ENCODE measurements around the gene PLEKHM1.

Gene PLEKHM1

DNA sequence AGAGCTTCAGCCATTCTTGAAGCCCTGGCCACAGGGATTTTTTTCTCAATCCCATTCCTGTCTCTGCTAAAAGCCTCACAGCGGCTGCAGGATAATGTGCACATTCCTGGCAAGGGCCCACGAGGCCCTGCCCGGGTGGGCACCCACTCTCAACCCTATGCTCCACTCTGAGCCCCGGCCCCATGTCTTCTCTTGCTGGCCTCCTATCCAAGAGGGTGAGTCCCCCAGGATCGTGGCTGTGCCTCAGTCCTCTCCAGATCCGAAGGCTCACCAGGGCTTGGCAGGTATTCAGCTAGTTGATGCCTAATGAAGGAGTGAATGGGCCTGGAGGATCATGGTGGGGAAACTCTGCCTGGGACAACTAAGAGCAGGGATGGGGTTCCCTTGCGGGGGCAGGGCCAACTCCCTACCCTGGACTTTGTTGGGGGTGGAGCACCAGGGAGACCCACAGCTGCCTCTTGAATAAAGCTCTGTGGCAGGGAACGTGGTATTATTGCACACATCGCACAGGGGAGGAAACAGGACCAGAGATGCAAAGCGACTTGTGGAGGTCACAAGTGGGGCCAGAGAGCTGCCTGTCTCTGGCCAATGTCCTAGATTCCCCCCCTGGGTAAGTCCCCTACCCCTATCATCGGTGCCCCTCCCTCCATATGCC is 63.2 kb downstream of the PLEKHM1 start:
- DNase-seq (ENCODE audit: low spot score) = no peak

DNA sequence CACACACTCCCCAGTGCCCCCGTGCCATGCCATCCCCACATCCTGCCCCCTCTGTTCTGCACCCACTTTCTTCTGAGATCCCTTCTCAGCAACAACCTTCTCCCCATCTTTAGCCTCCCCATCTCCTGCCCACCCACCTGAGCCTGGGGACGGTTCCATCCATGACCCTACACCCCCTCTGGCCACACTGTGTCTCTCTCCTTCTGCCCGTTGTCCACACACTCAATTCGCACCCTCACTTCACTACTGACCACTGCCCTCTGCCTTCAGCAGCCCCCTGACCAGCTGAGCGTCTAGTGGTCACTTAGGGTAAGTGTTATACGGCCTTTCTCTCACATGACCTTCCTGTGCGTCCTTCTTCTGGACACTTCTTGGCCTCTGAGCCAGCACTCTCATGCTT is 64.0 kb downstream of the PLEKHM1 start:
- no peak for DNase-seq (ENCODE audit: low spot score)

DNA sequence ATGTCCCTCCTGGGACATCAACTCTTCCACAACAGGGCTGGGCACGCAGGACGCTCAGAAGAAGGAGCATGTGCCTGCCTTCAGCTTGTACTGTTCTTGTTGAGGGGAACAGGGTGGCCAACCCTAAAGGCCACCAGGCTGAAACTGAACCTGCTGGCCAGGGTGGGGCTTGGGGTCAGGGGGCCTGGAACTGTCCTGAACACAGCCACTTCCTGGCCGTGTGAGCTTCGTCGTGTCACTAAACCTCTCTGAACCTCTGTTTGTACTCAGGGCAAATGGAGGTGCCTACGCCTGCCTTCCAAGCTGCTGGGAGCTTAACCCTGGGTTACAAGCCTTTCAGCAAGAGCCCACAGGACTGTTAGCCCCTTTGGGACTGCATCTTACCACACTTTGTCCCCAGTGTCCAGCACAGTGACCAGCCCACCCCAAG is 64.5 kb downstream of the PLEKHM1 start:
- DNase-seq (ENCODE audit: low spot score) = no peak

DNA sequence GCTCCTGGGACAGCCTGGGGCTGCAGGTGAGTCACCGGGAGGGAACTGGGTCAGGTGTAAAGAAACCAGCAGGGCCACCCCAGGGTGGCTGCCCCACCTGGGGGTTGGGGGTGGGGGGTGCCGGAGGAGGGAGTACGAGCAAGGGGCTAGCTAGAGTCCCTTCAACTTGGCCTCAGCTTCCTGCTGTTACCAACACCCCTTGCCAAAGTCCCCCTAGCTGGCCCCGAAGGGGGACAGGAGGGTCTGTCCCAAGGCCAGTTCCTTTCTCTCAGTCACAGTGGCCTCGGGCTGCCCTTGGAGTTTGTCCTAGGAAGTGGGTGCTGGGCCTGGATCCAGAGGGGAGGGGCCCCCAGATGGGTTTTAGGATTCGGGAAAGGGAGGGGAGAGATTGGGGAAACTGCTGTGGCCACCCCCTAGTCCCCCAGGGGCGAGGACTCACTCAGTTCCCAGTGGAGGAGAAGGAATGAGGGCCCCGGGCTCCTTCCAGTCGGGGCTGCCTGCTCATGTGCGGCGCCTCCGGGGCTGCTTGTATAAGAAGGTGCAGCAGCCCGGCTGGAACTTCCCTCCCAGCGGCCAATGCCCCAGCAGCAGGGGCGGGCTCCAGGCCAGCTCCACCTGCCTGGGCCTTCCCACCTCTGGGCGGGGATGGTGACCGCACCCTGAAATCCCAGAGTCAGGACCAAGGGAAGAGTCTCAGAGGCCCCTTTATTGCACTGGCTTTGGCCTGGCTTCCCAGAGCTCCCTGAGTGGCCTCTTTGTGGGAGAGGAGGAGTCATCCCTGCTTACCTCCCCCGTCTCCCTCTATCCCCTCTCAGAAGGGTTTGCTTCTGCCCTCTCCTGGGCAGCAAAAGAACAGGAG is 65.2 kb downstream of the PLEKHM1 start:
- peak; percentile 92 for DNase-seq (ENCODE audit: low spot score)

DNA sequence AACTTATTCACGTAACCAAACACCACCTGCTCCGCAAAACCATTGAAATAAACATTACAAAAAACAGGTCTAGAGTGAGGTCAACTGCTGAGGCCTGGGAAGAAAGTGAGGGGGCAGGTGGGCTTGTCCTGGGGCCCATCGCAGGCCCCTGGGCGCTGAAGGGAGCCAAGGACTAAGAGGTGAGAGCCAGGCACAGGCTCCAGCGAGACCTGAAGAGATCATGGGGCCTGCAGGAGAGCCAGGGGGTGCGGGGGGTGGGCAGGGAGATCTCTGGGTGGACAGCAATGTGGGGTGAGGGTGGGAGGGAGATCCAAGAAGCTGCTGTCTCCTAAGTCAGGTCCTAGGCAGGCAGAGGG is 65.8 kb downstream of the PLEKHM1 start:
- DNase-seq (ENCODE audit: low spot score) = no peak

DNA sequence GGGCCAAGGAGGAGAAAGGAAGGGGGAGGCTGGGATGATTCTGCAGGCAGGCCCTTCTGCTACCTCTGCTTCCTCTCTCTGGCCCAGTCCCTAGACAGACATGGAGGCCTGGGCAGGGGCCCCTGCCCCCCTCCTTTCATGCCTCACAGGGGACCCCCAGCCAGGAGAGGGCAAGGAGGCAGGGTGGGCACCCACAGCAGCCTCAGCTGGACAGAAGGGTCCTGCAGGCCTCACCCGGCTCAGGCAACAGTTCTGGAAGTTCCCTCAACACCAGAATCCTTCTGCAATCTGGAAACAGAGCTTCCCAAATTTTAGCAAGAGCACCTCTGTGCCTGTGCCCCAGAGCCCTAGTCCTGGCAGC is 66.6 kb downstream of the PLEKHM1 start:
- no peak for DNase-seq (ENCODE audit: low spot score)

DNA sequence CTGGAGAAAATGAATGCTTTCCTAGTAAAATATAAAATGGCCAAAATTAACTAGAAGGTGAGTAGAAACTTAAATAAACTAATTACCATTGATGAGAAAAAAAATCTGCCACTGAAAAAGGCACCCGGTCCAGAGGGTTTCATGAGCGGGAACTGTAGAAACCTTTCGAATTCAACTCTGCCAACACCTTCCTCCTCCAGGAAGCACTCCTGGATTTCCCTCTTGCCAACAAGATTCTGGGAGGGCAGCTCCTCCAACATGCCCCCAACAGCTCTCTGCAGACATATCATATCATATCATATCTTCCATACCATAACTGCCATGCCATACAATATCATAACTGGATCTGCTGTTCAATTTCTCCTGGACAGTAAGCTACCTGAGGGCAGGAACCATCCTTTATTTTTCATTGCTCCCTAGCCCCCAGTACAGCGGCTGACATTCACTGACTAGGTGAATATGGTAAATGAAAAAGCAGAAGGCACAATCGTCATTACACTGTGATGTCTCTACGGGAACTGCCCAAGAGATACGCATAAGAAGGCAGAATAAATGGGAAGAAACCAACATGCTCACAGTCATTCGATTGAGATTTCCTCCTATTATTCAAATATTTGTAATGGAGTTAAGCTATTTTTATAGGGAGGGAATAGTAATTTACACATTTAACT is 67.1 kb downstream of the PLEKHM1 start:
- no peak for DNase-seq (ENCODE audit: low spot score)

DNA sequence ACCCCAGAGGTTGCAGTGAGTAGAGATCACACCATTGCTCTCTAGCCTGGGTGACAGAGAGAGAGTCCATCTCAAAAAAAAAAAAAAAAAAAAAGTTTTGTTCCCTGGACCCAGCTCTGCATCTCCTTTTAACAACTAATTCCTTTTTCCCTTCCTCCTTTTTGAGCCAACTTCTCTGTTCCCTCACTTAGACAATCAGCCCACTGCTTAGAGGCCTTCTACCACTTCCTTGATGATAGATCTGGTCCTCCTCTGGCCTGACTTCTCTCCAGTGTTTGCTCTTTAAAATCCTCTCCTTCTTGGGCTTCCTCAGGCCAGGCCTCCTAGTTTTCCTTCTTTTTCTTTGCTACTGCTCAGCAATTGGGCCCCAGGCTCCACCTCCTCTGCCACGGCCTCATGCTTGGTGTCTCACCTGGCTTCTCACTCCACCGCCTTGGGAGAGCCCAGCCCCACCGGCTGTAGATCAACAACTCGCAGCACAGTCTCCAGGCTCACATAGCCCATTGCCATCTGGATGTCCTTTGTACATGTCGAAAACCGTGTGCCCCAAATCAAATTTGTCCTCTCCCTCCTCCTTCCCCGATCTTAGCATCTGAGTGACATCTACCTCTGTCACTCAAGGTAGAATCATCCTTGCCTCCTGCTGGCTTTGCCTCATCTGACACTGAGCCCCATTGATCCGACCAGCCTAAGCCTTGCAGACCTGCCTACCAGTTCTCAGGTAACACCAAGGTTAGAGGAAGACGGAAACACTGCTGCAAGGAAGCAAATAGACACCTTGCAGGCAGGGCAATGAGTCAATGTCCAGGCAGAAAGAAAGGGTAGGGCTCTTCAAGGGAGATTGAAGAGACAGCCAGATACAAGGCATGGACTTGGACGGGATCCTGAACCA is 75.3 kb downstream of the PLEKHM1 start:
- DNase-seq (ENCODE audit: low spot score) = no peak

DNA sequence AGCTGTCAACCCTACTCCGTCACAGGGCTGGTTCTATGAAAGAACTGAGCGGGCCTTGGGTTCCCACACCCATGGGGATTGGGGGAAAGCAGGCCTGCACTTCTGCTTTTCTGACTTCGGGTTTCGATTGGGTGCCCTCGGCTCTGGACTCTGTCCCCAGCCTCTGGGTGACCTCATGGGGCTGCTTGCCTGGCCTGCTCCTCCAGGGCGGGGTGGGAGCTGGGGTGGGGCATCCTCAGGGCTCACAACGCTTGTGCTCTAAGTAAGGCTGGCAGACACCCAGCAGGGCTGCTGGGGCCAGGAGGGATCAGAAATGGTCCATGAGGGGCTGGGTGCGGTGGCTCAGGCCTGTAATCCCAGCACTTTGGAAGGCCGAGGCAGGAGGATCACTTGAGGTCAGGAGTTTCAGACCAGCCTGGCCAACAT is 77.0 kb downstream of the PLEKHM1 start:
- DNase-seq (ENCODE audit: low spot score) = no peak

DNA sequence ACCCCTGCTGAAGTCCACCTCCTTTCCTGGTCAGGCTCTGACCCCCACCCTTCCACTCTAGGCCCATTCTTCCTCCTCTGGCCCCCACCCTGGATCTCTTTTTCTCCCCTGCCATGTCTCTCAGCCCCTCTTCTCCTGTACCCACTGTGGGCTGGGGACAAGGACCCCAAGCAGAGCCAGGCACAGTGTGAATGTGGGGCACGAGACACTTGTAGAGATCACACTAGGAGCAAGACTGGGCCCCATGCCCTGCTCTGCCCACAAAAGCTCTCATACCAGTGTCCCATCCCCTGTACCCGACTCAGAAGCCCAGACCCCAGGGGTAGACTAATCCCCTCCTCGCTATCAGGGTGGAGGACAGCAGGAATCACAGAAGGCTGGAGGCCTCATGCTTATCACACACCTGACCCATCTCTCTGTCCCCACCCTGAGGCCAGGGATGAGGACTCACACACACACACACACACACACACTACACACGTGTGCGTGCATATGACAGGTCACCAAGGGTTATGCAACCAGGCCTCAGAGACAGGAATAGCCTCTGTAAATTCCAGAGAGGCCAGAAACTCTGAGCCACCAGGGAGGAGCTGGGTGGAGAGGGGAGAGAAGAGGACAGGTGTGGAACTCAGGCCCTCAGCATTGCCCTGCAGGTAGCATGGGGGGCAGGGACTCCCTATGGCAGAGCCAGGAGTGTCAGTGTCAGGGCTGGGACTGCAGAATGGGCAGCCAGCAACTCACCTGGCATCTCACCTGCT is 79.0 kb downstream of the PLEKHM1 start:
- DNase-seq (ENCODE audit: low spot score) = no peak

DNA sequence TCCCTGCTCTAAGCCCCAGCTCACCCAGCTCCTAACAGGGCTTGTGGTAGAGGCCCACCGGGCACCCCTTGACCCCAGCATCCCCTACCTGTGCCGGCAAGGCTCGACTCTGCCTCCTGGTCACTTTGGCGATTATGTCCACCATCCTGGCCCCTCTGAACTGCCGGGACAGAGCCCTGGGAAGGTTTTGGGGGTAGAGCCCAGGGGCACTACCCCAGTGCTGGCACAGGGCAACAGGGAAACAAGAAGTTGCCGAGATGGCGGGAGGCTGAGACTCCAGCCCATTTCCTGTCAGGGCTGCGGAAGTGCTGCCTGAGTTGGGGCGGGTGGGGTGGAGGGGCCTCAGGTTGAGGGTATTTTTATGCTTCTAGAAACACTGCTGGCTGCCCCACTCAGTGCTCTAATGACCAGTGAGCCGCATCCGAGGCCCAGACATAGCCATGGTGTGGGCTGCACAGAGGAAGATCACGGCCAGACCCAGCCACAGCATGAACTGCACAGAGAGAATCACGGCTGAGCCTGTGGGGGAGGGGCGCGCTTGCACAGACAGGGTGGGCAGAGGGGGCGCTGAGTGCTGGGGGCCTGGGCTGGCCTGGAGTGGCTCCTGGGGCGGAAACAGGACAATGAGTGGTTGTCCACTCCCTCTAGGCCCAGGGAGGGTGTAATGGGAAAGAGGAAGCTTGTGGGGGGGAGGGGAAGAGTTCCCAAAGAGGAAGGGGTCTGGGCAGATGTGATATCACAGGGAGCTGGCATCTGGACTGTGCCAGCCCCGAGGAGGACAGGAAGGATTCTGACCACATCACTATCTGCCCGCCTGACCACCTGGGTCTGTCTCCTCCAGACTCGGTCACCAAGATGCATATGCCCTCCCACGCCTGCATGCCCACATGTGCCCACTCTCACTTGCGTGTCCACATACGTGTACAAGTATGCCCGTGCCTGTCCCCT is 80.1 kb downstream of the PLEKHM1 start:
- no peak for DNase-seq (ENCODE audit: low spot score)

DNA sequence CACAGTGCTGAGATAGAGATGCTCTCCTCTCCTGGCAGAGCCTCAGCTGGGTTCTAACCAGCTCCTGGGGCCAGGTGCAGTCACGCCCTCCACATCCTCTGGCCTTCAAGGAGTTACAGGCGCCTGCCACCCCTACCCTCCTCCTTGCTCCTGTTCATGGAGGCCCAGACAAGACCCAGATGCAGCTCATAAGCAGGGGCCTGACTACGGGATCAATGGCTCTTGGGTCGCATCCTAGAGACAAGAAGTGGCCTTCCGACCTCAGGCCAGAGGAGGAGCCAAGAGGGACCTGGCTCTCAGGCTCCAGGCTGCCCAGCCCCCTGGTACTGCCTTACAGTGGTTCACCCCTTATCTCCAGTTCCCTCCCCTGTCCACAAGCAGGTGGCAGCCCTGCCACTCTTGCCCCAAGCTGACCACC is 80.9 kb downstream of the PLEKHM1 start:
- no peak for DNase-seq (ENCODE audit: low spot score)

DNA sequence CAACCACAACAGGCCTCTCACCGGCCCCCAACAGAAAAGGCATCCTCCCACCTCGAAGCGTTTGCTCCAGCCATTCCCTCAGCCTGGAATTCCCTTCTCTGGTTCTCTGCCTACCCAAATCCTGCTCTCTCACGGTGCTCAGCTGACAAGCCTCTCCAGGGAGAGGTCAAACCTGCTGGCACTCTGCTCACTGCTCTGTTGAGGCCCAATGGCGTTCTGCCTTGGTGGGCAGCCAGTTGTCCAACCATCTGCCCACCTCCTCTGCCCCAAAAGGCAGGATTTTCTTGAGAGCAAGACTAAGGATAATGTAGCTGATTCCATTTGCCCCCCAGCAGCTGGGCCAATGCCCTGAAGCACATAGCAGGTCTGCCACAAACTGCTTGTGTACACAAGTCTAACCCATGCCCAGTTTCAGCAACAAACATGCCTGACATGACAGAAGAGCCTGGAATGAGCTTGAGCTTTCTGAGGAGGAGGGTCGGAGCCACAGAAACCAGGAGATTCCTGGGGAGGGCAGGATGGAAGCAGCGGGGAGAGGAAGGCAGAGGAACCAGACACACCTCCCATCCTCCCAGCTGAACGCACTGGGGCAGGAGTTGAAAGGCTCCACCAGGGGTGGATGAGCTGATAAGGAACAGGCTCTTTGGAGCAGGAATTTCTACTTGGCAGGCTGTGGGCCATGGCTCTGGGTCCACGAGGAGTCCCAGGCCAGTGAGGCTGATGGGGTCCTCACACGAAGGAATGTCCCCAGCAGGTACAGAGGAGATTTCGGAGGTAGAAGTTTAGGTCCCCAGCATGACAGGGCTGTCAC is 81.7 kb downstream of the PLEKHM1 start:
- peak; percentile 15 for DNase-seq (ENCODE audit: low spot score)

DNA sequence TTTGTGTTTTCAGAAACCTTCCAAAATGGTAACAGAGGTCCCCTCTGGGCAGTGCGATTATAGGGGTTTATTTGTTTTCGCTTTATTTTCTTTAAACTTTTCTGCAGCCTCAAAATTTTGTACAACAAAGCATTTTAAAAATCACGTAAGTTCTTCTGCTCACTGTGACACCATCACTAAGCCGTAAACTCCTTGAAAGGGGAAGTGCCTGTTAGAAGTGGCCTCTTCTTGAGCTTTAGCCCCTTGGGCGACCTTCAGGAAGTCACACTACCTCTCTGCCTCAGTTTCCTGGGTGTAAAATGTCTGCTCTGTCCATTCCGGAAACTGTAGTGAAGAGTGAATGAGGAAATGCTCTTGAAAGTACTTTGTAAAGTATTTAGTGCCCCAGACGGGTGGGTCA is 84.4 kb downstream of the PLEKHM1 start:
- DNase-seq (ENCODE audit: low spot score) = no peak

DNA sequence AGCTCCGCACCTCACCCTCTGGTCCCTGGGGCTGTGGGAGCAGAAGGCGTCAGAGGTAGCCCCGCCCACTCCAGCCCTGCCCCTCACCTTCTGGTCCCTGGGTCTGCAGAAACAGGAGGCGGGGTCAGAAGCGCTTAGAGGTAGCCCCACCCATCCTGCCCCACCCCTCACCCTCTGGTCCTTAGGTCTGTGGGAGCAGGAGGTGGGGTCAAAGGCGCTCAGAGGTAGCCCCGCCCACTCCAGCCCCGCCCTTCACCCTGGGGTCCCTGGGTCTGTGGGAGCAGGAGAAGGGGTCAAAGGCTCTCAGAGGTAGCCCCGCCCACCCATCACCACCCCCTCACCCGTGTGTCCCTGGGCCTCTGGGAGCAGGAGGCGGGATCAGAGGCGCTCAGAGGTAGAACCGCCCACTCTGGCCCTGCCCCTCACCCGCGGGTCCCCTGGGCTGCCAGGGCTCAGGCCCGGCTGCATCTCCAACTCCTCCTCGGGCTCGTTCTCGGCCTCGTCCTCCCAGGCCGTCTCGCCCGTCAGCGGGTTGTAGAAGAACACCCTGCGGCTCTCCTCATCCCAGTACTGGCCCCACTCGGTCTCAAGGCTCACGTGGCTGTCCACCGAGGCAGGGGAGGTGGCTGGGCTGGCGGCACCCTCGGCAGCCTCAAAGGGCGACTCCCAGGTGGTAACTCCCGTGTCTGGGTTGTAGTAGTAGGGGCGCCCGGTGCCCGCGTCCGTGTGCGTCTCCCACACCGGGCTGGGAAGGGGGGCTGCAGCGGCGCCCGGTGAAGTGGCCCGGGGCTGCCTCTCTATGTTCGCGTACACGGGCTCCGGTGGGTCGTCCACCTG is 85.1 kb downstream of the PLEKHM1 start:
- no peak for DNase-seq (ENCODE audit: low spot score)

DNA sequence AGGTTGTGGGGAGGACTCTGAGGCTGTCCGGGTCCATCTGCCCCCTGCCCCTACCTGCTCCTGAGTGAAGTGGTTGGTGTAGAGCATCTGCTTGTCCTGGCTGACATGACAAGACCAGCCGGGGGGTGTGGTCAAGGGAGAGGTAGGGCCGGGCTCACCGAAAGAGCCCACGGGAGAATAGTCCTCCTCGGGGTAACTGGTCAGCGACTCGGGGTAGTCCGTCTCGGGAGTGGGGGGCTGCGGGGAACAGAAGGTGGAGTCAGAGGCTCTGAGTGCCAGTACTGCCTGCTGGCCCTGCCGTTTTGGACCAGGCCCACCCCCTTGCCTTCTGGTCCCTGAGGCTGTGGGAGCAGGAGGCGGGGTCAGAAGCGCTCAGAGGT is 85.7 kb downstream of the PLEKHM1 start:
- DNase-seq (ENCODE audit: low spot score) = no peak

DNA sequence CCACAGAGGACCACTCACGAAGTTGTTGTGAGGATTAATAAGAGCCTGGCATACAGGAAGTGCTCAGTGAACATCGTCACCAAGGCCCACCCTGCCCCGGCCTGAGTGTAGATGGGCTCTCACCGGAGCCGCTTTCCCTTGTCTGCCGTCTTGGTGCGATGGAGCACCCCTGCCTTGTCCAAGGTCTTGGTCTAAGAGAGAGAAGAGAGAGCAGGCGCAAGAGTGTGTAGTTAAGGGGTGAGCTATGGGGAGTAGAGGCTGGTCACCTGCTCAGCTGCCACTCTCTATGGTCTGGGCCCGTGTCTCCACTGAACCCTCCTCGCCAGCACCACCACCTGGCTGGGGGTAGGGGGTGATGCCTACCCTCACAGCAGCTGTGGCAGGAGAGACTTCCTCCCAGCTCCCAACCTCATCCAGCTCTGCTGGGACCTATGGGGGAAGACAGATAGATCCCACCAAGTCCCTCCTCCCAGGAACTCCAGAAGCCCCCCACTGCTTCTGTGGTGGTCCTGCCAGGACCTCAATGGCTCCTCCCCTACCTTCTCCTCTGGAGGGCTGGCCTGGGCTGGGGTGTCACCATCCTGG is 86.5 kb downstream of the PLEKHM1 start:
- no peak for DNase-seq (ENCODE audit: low spot score)

DNA sequence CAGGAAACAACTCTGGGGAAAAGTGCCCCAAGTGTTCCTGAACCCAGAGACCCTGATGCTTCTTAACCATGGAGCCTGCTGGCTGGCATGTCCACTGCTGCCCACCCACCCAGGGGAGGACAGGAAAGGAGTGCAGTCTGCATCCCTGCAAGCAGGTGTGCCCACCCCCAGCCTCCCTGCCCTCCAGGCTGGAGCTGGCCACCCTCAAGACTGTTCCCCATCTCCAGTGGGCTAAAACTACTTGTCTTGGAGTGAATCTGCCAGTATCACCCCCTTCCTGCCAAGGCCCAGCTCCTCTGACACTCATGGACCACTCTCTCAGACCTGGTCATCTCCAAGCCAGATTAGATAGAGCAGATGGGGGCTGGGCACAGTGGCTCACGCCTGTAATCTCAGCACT is 87.6 kb downstream of the PLEKHM1 start:
- no peak for DNase-seq (ENCODE audit: low spot score)
